Astrocyte (in vitro differentiated cells and primary cell): ENCODE measurements around the gene PYM1. TPM values are rescaled to one million over a fixed set of nuclear protein-coding genes. Genes with fewer than 3 reads are reported as not detected.

ENCODE experiments used
- DNase-seq: peaks from one replicate; pipeline ENCODE4 v3.0.0-alpha.2; 2010; ENCODE audit warnings: low read depth
- FAIRE-seq: peaks from 2 replicates; lab custom pipeline; 2011; peaks lifted over from hg19 to GRCh38; lab: Jason Lieb, UNC
- H2AFZ ChIP-seq: 2 replicates; pipeline ENCODE4 v1.6.0; 2012; ENCODE audit warnings: low read depth, low read length, inconsistent platforms
- H3K27ac ChIP-seq: 2 replicates; pipeline ENCODE4 v1.5.1; 2011; ENCODE audit warnings: low read depth, low read length, inconsistent platforms
- H3K27me3 ChIP-seq: 2 replicates; pipeline ENCODE4 v1.6.0; 2011; ENCODE audit warnings: low read length, inconsistent platforms; ENCODE audit not compliant: insufficient read depth
- H3K36me3 ChIP-seq: 2 replicates; pipeline ENCODE4 v1.5.1; 2011; ENCODE audit warnings: low read length, inconsistent platforms; ENCODE audit not compliant: insufficient read depth
- H3K4me1 ChIP-seq: 2 replicates; pipeline ENCODE4 v1.5.1; 2011; ENCODE audit warnings: low read length, inconsistent platforms; ENCODE audit not compliant: insufficient read depth
- H3K4me2 ChIP-seq: 2 replicates; pipeline ENCODE4 v1.6.0; 2012; ENCODE audit warnings: low read length, inconsistent platforms
- H3K4me3 ChIP-seq: 2 replicates; pipeline ENCODE4 v1.5.1; 2011; ENCODE audit warnings: low read depth, mild to moderate bottlenecking, low read length, inconsistent platforms; ENCODE audit not compliant: insufficient read depth
- H3K79me2 ChIP-seq: 2 replicates; pipeline ENCODE4 v1.6.0; 2012; ENCODE audit warnings: mild to moderate bottlenecking, low read length, inconsistent platforms; ENCODE audit not compliant: insufficient read depth
- H3K9ac ChIP-seq: 2 replicates; pipeline ENCODE4 v1.6.0; 2012; ENCODE audit warnings: mild to moderate bottlenecking, low read length, inconsistent platforms
- H3K9me3 ChIP-seq: 2 replicates; pipeline ENCODE4 v1.5.1; 2012; ENCODE audit warnings: low read depth, mild to moderate bottlenecking, low read length, inconsistent platforms; ENCODE audit not compliant: insufficient read depth
- H4K20me1 ChIP-seq: 2 replicates; pipeline ENCODE4 v1.6.0; 2012; ENCODE audit warnings: low read length, inconsistent platforms; ENCODE audit not compliant: insufficient read depth
- H3K27ac Mint-ChIP-seq: one replicate; pipeline ENCODE4 v1.8.0; 2021; ENCODE audit warnings: mild to moderate bottlenecking, mixed read lengths; ENCODE audit not compliant: unreplicated experiment
- H3K27me3 Mint-ChIP-seq: one replicate; pipeline ENCODE4 v1.8.0; 2021; ENCODE audit warnings: low read depth, mixed read lengths; ENCODE audit not compliant: unreplicated experiment
- H3K36me3 Mint-ChIP-seq: one replicate; pipeline ENCODE4 v1.8.0; 2021; ENCODE audit warnings: low read depth, mixed read lengths; ENCODE audit not compliant: unreplicated experiment
- H3K4me1 Mint-ChIP-seq: one replicate; pipeline ENCODE4 v1.8.0; 2021; ENCODE audit warnings: low read depth, mixed read lengths; ENCODE audit not compliant: unreplicated experiment
- H3K4me3 Mint-ChIP-seq: one replicate; pipeline ENCODE4 v1.8.0; 2021; ENCODE audit warnings: mild to moderate bottlenecking, moderate library complexity, mixed read lengths; ENCODE audit not compliant: unreplicated experiment
- H3K9me3 Mint-ChIP-seq: one replicate; pipeline ENCODE4 v1.8.0; 2021; ENCODE audit warnings: mild to moderate bottlenecking, mixed read lengths; ENCODE audit not compliant: unreplicated experiment
- EZH2 ChIP-seq: IDR thresholded peaks from 2 replicates; pipeline ENCODE4 v1.6.1; 2012; ENCODE audit warnings: mild to moderate bottlenecking, low read length, inconsistent platforms; ENCODE audit not compliant: insufficient read depth
- total RNA-seq: library from RNA; stranded (reverse); gene quantifications from 2 replicates; pipeline ENCODE4 v1.2.1, GENCODE V29; 2021
- TF ChIP-seq, protein P1 (sequence below): IDR thresholded peaks from 2 replicates; pipeline ENCODE4 v1.5.1; 2011; ENCODE audit warnings: low read depth, mild to moderate bottlenecking, inconsistent platforms, low read length, moderate library complexity; ENCODE audit not compliant: insufficient read depth

PYM1 gene
- total RNA-seq, 1 donor from 2014 or later = 33.6 TPM

DNA sequence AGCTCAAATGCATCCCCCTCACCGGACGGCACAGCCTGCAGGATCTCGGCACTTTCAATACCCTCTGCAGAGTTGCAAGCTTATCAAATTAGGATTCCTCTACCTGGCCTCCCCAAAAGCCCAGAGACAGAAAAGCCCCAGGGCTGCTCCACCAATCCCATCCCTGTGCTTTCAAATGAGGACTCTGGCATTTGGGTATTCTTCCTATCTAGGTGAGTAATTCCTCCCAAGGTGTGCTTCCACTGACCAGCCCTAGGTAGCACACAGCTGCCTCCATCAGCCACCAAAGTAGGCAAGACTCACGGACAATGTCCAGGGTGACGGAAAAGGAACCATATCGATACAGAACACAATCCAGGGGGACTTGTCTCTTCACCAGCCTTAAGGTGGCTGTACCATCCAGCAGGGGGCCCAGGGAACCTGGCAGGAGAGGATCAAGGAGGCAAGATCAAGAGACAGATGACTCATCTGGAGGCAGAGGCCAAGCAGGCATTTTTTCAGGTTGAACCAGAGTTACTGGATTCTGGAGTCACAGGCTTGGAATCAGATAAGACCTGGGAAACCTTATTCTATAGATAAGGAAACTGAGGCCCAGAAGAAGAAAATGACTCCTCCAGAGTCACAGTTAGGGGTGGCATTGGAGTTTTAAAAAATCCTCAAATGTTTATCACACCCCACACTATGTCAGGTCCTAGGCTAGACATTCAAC, 28.3 kb upstream of the PYM1 start:
- Mint-ChIP-seq H3K4me3 (peak overlapping the region; percentile 52), H3K36me3 (peaks cover 22% of the 10 kb centered on the region), H3K9me3 (peaks cover 2% of the 10 kb centered on the region), H3K4me1 (peaks cover 8% of the 10 kb centered on the region), H3K27ac (peak overlapping the region; percentile 8), H3K27me3 (peaks cover 3% of the 10 kb centered on the region)
- Histone ChIP-seq H3K79me2 (no peaks in the 10 kb centered on the region), H3K36me3 (peaks cover 10% of the 10 kb centered on the region), H3K27me3 (no peaks in the 10 kb centered on the region), H3K9me3 (no peaks in the 10 kb centered on the region), H3K27ac (no peak overlapping the region), H4K20me1 (no peaks in the 10 kb centered on the region), H3K4me3 (no peak overlapping the region), H3K9ac (no peak overlapping the region), H3K4me1 (peaks cover 9% of the 10 kb centered on the region), H3K4me2 (peak overlapping the region; percentile 6), H2AFZ (no peak overlapping the region)
- TF ChIP-seq, protein P1, sequence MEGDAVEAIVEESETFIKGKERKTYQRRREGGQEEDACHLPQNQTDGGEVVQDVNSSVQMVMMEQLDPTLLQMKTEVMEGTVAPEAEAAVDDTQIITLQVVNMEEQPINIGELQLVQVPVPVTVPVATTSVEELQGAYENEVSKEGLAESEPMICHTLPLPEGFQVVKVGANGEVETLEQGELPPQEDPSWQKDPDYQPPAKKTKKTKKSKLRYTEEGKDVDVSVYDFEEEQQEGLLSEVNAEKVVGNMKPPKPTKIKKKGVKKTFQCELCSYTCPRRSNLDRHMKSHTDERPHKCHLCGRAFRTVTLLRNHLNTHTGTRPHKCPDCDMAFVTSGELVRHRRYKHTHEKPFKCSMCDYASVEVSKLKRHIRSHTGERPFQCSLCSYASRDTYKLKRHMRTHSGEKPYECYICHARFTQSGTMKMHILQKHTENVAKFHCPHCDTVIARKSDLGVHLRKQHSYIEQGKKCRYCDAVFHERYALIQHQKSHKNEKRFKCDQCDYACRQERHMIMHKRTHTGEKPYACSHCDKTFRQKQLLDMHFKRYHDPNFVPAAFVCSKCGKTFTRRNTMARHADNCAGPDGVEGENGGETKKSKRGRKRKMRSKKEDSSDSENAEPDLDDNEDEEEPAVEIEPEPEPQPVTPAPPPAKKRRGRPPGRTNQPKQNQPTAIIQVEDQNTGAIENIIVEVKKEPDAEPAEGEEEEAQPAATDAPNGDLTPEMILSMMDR = peak; percentile 41
- no peak for TF ChIP-seq EZH2
- peak; percentile 62 for DNase-seq
- FAIRE-seq = no peak

DNA sequence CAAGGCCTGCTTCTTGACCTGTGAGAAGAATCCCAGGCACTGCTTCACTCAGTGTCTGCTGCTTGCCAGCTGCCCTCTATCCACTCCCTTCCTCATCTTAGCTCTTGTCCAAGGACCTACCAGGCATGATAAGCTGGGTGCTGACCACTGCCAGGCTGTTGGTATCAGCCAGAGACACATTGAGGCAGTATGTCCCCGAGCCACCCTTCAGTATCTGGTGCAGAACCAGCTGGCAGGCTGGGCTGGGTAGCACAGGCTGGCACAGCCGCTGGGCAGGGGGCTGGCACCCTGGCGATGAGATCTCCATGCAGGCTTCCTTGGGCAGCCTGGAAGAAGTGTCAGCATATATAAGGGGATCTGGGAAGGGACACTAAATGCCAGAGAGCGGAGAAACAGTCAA, 27.6 kb upstream of the PYM1 start:
- H4K20me1 ChIP-seq = no peaks in the 10 kb centered on the region
- no peak overlapping the region for H3K4me3 ChIP-seq
- no peak overlapping the region for H2AFZ ChIP-seq
- H3K27ac ChIP-seq = no peak overlapping the region
- H3K9ac ChIP-seq = no peak overlapping the region
- TF ChIP-seq EZH2 = no peak
- TF ChIP-seq, protein P1 = no peak
- peaks cover 22% of the 10 kb centered on the region for H3K36me3 Mint-ChIP-seq
- peaks cover 2% of the 10 kb centered on the region for H3K9me3 Mint-ChIP-seq
- H3K27ac Mint-ChIP-seq = no peak overlapping the region
- H3K4me1 ChIP-seq = peaks cover 9% of the 10 kb centered on the region
- H3K36me3 ChIP-seq = peaks cover 10% of the 10 kb centered on the region
- H3K27me3 ChIP-seq = no peaks in the 10 kb centered on the region
- no peaks in the 10 kb centered on the region for H3K9me3 ChIP-seq
- H3K79me2 ChIP-seq = no peaks in the 10 kb centered on the region
- no peak for FAIRE-seq
- peak overlapping the region; percentile 3 for H3K4me3 Mint-ChIP-seq
- H3K4me1 Mint-ChIP-seq = peaks cover 8% of the 10 kb centered on the region
- no peak for DNase-seq
- peaks cover 3% of the 10 kb centered on the region for H3K27me3 Mint-ChIP-seq
- no peak overlapping the region for H3K4me2 ChIP-seq

DNA sequence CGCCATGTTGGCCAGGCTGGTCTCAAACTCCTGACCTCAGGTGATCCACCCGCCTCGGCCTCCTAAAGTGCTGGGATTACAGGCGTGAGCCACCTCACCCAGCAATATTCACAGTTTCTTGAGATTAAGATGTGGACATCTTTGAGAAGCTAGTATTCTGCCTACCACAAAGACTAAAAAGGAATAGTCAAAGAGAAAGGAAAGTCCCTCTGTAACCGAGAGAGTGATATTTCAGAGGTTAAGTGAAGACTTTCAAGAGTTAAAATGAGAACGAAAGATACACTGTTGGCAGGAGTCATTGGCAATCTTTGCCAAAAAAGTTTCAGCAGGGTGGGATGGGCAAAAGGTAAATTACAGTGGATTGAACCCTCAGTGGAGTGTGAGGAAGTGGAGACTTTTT, 18.9 kb upstream of the PYM1 start:
- peaks cover 17% of the 10 kb centered on the region for H3K36me3 ChIP-seq

More for the DNA sequence above, 18.9 kb upstream of the PYM1 start:
- no peaks in the 10 kb centered on the region for H3K27me3 ChIP-seq
- no peak for TF ChIP-seq EZH2
- TF ChIP-seq, protein P1 = no peak
- no peaks in the 10 kb centered on the region for H4K20me1 ChIP-seq
- H3K27me3 Mint-ChIP-seq = no peaks in the 10 kb centered on the region
- H2AFZ ChIP-seq = no peak overlapping the region
- H3K27ac ChIP-seq = no peak overlapping the region
- no peaks in the 10 kb centered on the region for H3K79me2 ChIP-seq
- H3K4me2 ChIP-seq = no peak overlapping the region
- H3K4me1 Mint-ChIP-seq = peaks cover 2% of the 10 kb centered on the region
- FAIRE-seq (no peak), DNase-seq (no peak)
- no peaks in the 10 kb centered on the region for H3K9me3 Mint-ChIP-seq
- no peak overlapping the region for H3K4me3 Mint-ChIP-seq
- H3K9ac ChIP-seq = no peak overlapping the region
- no peak overlapping the region for H3K27ac Mint-ChIP-seq
- no peaks in the 10 kb centered on the region for H3K9me3 ChIP-seq
- peaks cover 23% of the 10 kb centered on the region for H3K36me3 Mint-ChIP-seq
- H3K4me3 ChIP-seq = no peak overlapping the region
- H3K4me1 ChIP-seq = no peaks in the 10 kb centered on the region
